IPS-20b (cell line): ENCODE results near the gene RAB10.

Experiments used
- H3K27ac ChIP-seq: one replicate; pipeline ENCODE4 v1.5.1; 2013; ENCODE audit warnings: low read length
- H3K27me3 ChIP-seq: 2 replicates; pipeline ENCODE4 v1.6.1; 2013; ENCODE audit warnings: mild to moderate bottlenecking, low read length, inconsistent platforms; ENCODE audit not compliant: insufficient read depth
- H3K36me3 ChIP-seq: 2 replicates; pipeline ENCODE4 v1.6.1; 2013; ENCODE audit warnings: low read depth, mild to moderate bottlenecking, inconsistent platforms, low read length, moderate library complexity; ENCODE audit not compliant: insufficient read depth
- H3K4me1 ChIP-seq: 2 replicates; pipeline ENCODE4 v1.6.1; 2013; ENCODE audit warnings: mild to moderate bottlenecking, control low read depth, inconsistent platforms, low read length, moderate library complexity; ENCODE audit not compliant: insufficient read depth
- H3K4me3 ChIP-seq: 2 replicates; pipeline ENCODE4 v1.5.1; 2013; ENCODE audit warnings: mild to moderate bottlenecking, low read length, inconsistent platforms
- H3K9ac ChIP-seq: 2 replicates; pipeline ENCODE4 v1.6.1; 2013; ENCODE audit warnings: low read depth, mild to moderate bottlenecking, inconsistent platforms, low read length, moderate library complexity
- H3K9me3 ChIP-seq: 2 replicates; pipeline ENCODE4 v1.6.1; 2013; ENCODE audit warnings: mild to moderate bottlenecking, low read depth, low read length, inconsistent platforms; ENCODE audit not compliant: insufficient read depth

RAB10 gene

DNA sequence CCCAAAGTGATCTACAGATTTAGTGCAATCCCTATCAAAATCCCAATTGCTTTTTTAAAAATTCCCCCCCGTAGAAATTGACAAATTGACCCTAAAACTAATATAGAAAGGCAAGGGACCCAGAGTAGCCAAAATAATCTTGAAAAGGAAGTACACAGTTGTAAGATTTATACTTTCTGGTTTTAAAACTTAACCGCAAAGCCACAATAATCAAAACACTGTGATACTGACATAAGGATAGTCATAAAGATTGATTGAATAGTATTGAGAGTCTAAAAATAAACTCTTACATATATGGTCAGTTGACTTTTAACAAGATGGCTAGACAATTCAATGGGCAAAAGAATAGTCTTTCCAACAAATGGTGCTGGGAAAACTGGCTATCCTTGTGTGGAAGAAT, 80.3 kb downstream of the RAB10 start:
- H3K9me3 ChIP-seq, result no peaks in the 10 kb centered on the region
- no peaks in the 10 kb centered on the region for H3K27me3 ChIP-seq
- no peaks in the 10 kb centered on the region for H3K4me1 ChIP-seq
- H3K4me3 ChIP-seq, result no peak overlapping the region
- H3K27ac ChIP-seq, result no peak overlapping the region
- H3K36me3 ChIP-seq, result peaks cover 52% of the 10 kb centered on the region
- no peak overlapping the region for H3K9ac ChIP-seq

DNA sequence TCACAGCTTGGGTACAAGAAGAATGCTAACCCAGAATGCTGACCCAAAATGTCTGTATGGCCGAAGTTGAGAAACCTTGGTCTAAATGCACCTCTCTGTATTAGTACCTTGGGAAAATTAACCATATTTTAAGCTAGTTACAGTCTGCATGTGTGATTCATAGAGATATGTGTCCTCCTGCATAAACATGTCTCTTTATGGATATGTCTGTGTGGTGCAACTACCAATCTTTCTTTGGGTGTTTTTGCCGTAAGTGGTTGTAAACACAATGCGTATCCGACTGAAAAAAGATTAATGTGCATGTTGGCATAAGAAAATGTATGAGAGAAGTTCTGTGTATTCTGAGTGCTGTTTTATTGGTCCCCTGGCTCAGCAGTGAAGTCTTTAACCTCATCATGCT, 84.8 kb downstream of the RAB10 start:
- H3K9me3 ChIP-seq, result no peaks in the 10 kb centered on the region
- H3K27me3 ChIP-seq, result no peaks in the 10 kb centered on the region
- H3K9ac ChIP-seq, result no peak overlapping the region
- no peak overlapping the region for H3K4me3 ChIP-seq
- H3K27ac ChIP-seq, result no peak overlapping the region
- H3K36me3 ChIP-seq, result peaks cover 18% of the 10 kb centered on the region
- no peaks in the 10 kb centered on the region for H3K4me1 ChIP-seq

DNA sequence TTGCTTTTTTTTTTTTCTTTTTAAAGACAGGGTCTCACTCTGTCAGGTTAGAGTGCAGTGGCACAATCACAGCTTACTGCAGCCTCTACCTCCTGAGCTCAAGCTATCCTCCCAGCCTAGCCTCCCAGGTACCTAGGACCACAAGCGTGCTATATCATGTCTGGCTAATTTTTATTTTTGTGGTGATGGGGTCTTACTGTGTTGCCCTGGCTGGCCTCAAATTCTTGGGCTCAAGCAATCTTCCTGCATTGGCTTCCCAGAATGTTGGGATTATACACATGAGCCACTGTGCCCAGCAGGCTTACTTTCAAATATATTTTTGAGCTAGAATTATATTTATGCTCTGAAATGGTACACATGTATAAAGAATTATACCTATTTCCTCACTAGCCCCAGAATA, 85.6 kb downstream of the RAB10 start:
- Histone ChIP-seq H3K9ac (no peak overlapping the region), H3K4me1 (no peaks in the 10 kb centered on the region), H3K4me3 (no peak overlapping the region), H3K9me3 (no peaks in the 10 kb centered on the region), H3K36me3 (peaks cover 12% of the 10 kb centered on the region), H3K27me3 (no peaks in the 10 kb centered on the region), H3K27ac (no peak overlapping the region)

DNA sequence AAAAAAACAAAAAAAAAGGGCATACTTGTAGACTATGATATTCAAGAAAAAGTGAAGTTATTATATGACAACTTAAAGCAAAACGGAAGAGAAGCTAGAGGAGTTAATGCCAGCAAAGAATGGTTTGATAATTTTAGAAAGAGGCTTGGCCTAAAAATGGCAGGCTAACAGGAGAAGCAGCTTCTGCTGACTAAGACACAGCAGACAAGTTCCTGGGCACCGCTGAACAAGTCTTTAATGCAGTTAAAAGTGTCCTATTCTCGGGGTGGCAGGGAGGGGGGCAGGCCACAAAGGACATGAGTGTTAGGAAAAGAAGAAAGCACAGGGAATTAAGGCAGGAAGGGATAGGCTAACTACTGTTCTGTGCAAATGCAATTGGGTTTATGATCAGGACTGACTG, 88.7 kb downstream of the RAB10 start:
- Histone ChIP-seq H3K4me1 (peaks cover 4% of the 10 kb centered on the region; the same call in 1 of the 2 replicates), H3K4me3 (no peak overlapping the region), H3K9me3 (no peaks in the 10 kb centered on the region), H3K9ac (no peak overlapping the region), H3K27me3 (no peaks in the 10 kb centered on the region), H3K36me3 (peaks cover 20% of the 10 kb centered on the region), H3K27ac (no peak overlapping the region)

DNA sequence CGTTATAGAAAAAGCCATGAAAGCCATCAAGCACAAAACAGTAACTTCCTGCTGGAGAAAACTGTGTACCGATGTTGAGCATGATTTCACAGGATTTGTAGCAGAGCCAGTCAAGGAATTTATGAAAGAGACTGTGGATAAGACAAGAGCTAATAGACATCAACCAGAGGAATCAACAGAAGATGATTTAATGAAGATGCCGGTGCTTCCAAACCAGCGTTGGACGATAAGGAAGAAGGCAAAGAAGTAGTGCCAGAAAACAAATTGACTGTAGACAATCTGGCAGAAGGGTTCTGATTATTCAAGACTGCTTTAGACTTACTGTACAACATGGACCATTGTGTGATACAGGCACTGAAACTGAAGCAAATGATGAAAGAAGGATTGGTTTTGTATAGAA, 89.5 kb downstream of the RAB10 start:
- Histone ChIP-seq H3K9ac (no peak overlapping the region), H3K27me3 (no peaks in the 10 kb centered on the region), H3K27ac (no peak overlapping the region), H3K4me3 (no peak overlapping the region), H3K9me3 (no peaks in the 10 kb centered on the region), H3K4me1 (peaks cover 9% of the 10 kb centered on the region; the same call in 1 of the 2 replicates), H3K36me3 (peaks cover 28% of the 10 kb centered on the region)

DNA sequence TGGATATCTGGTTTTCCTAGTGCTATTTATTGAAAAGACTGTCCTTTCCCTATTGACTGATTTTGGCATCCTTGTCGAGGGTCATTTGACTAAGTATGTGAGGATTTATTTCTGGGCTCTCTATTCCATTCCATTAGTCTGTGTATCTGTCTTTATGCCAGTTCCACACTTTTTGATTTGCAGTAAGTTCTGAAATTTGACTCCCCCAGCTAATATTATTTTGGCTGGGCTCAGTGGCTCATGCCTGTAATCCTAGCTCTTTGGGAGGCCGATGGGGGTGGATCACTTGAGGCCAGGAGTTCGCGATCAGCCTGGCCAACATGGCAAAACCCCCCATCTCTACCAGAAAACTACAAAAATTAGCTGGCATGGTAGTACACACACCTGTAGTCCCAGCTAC, 92.2 kb downstream of the RAB10 start:
- Histone ChIP-seq H3K9me3 (no peaks in the 10 kb centered on the region), H3K9ac (no peak overlapping the region), H3K27ac (no peak overlapping the region), H3K4me3 (no peak overlapping the region), H3K36me3 (peaks cover 49% of the 10 kb centered on the region), H3K4me1 (peaks cover 9% of the 10 kb centered on the region; the same call in 1 of the 2 replicates), H3K27me3 (no peaks in the 10 kb centered on the region)

DNA sequence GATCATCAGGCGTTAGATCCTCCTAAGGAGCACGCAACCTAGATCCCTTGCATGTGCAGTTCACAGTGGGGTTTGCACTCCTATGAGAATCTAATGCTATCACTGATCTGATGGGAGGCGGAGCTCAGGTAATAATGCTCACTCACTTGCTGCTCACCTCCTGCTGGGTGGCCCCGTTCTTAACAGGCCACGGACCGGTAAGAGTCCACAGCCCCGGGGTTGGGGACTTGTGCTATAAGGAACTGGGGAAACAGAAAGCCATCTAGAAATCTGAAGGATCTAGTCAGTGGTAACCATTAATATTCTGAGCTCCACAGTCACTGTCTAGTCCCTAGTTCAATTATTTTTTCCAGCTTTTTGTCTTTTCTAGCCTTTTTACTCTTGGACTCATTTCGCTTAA, 94.3 kb downstream of the RAB10 start:
- Histone ChIP-seq H3K27me3 (no peaks in the 10 kb centered on the region), H3K4me3 (no peak overlapping the region), H3K27ac (no peak overlapping the region), H3K36me3 (peaks cover 54% of the 10 kb centered on the region), H3K4me1 (peaks cover 14% of the 10 kb centered on the region; the same call in 1 of the 2 replicates), H3K9me3 (no peaks in the 10 kb centered on the region), H3K9ac (no peak overlapping the region)

DNA sequence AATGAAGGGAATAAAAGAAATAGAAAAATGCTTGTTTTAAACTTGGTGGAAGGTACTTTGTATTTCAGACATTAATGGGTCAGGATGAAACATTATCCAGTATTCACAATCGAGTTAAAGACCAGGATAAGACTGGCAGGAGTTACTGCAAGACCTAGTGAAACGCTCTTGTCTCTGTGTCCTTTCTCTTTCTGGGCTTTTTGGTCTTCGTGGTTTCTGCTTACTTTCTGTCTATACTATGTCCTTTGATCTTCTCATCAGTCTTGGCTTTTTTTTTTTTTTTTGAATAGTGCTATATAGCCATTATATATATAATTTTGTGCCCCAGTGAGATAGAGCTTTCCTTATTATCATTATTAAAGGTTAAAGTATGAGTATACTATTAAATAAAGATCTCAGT, 96.9 kb downstream of the RAB10 start:
- Histone ChIP-seq H3K36me3 (peaks cover 69% of the 10 kb centered on the region), H3K9me3 (no peaks in the 10 kb centered on the region), H3K9ac (no peak overlapping the region), H3K27ac (no peak overlapping the region), H3K4me3 (no peak overlapping the region), H3K4me1 (peaks cover 13% of the 10 kb centered on the region; the same call in 1 of the 2 replicates), H3K27me3 (no peaks in the 10 kb centered on the region)

DNA sequence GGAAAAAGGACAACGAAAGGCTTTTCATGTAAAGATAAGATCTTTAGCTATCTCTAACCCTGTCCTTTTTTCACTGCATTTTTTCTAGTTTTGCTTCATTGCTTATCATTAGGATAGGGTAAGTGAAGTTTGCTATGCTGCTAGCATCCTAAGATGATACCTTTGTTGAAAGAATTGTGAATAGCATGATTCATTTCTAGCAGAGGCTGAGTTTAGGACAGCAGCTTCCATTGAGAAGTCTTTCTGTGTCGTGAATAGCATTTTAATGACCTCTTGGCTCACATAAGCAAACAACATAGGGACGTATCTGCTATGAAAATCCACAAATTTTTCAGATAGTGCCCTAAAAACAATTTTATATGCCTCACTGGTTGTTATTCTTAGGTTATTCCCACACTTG, 102.6 kb downstream of the RAB10 start:
- Histone ChIP-seq H3K9me3 (no peaks in the 10 kb centered on the region), H3K27ac (no peak overlapping the region), H3K9ac (no peak overlapping the region), H3K27me3 (no peaks in the 10 kb centered on the region), H3K36me3 (peaks cover 40% of the 10 kb centered on the region), H3K4me1 (peaks cover 5% of the 10 kb centered on the region; the same call in 1 of the 2 replicates), H3K4me3 (no peak overlapping the region)

DNA sequence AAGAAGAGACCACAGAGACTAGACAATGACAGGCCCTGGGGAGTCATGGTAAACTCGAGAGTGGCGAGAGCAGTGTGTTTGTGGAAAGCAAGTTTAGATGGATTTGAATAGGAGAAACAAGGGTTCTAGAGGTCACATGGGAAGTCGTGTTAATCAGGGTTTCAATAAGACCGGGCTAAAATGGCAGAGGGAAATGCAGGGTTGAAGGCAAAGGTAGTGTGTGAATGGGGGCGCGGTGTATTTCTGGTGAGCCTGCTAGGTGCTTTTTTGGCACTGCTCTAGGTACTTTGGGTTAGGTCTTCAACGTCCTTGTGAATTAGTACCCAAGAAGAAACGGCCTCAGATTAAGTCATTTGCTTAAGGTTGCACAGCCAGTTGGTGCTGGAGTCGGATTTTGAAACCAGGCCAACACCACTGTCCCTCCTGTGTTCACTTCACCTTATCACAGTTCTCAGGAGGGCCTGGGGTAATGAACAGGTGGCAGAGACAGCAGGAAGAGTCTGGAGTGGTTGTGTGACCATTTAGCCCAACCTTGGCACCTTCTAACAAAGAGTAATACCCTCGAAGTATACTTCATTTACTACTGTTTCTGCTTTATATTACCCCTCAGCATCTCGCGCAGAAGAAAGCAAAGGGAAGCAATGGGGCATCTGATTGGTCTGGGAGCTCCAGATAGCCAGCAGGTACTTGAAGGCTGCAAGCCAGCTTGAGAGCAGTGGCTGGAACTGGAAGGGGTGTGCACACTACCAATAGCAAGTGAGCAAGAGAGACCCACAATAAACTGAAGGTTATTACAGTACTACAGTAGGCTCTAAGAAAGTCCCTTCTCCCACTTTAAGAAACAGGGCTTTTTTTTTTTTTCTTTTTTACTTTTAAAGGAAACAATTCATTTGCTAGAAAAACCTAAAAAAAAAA, 105.6 kb downstream of the RAB10 start:
- no peak overlapping the region for H3K4me3 ChIP-seq
- H3K36me3 ChIP-seq, result peaks cover 27% of the 10 kb centered on the region
- H3K27ac ChIP-seq, result no peak overlapping the region
- no peaks in the 10 kb centered on the region for H3K4me1 ChIP-seq
- no peaks in the 10 kb centered on the region for H3K9me3 ChIP-seq
- no peak overlapping the region for H3K9ac ChIP-seq
- no peaks in the 10 kb centered on the region for H3K27me3 ChIP-seq

DNA sequence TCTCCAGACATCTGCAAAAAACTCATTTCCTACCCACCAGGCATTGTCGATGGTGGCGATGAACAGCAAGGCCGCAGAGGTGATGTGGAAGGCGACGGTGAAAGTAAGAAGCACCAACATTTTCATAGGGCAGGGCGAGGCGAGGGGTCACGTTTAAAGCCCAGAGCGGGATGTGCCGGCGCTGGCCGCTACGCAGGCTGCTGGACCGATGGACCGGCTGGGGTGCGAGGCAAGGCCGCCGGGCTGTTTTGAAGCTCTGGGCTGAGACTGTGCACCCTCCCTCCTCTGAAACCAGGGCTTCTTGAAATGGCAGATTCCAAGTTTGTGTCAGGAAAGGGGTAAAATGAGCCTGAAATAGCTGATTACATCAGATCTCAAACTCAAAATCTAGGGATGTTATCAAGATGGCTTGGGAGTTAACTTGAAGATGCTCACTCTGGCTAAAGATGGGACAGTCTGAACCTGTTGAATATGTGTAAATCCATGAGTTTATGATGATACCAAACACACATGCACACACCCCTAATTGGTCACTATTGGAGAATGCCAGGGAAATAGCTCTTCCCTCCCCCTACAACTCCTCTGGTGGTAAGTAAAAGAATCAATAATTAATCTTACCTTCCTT, 107.4 kb downstream of the RAB10 start:
- H3K9ac ChIP-seq, result no peak overlapping the region
- no peaks in the 10 kb centered on the region for H3K27me3 ChIP-seq
- H3K9me3 ChIP-seq, result no peaks in the 10 kb centered on the region
- peaks cover 10% of the 10 kb centered on the region; the same call in 1 of the 2 replicates for H3K36me3 ChIP-seq
- H3K4me1 ChIP-seq, result no peaks in the 10 kb centered on the region
- no peak overlapping the region for H3K4me3 ChIP-seq
- no peak overlapping the region for H3K27ac ChIP-seq

DNA sequence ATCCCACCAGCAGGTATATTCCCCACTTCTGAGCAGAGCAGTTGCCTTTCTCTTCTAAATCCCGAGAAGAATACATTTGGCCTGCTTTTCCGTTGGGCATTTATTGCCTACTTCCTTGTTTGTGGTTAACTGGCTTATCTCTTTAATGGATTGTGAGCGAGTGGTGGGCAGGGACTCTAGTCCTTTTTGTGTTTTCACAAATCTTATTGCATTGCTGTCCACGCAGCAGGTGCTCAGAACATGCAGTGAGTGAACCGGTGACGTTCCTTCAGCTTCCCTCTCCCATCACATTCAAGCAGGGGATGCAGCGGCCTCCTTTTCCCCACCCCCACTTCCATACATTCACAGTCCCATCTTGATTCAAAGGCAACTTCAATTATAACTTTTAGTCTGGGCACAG, 110.1 kb downstream of the RAB10 start:
- H3K4me1 ChIP-seq, result no peaks in the 10 kb centered on the region
- H3K27me3 ChIP-seq, result no peaks in the 10 kb centered on the region

More for the DNA sequence above, 110.1 kb downstream of the RAB10 start:
- no peak overlapping the region for H3K9ac ChIP-seq
- no peak overlapping the region for H3K27ac ChIP-seq
- no peaks in the 10 kb centered on the region for H3K36me3 ChIP-seq
- H3K4me3 ChIP-seq, result no peak overlapping the region
- H3K9me3 ChIP-seq, result no peaks in the 10 kb centered on the region
